Panc1 (cell line): ENCODE data around the gene CNOT1. TPM values are rescaled to one million over a fixed set of nuclear protein-coding genes. Genes with fewer than 3 reads are reported as not detected.

ENCODE experiments used
- ATAC-seq: fragments of 200-7000 bp; cut with Tn5 transposase; 2 replicates; pipeline ENCODE4 v1.9.1; 2020; ENCODE audit warnings: mild to moderate bottlenecking, moderate library complexity
- BruUV-seq: library from RNA; stranded (reverse); fragments of 400-500 nt; replicated peaks from 2 replicates; lab custom pipeline; 2021; lab: Mats Ljungman, UMichigan
- CTCF ChIA-PET: fragments of 300-600 bp; sonication (Branson Sonifier 250); formaldehyde crosslinking; loops from one replicate; lab custom pipeline; 2022; ENCODE audit warnings: antibody characterized with exemption; lab: Charles Lee
- POLR2A ChIA-PET: fragments of 300-600 bp; sonication (Branson Sonifier 250); formaldehyde crosslinking; loops from one replicate; lab custom pipeline; 2022; ENCODE audit warnings: antibody characterized with exemption; lab: Charles Lee
- DNase-seq: peaks from one replicate; pipeline ENCODE4 v3.0.0-alpha.2; 2010; ENCODE audit warnings: low read depth, low spot score
- H3K27ac ChIP-seq: 2 replicates; pipeline ENCODE4 v1.5.1; 2011; ENCODE audit warnings: mild to moderate bottlenecking, low read length, inconsistent platforms
- H3K27me3 ChIP-seq: fragments of 200-500 bp; sonication (Bioruptor generic); 2 replicates; pipeline ENCODE4 v1.6.0; 2014; ENCODE audit warnings: low read length, inconsistent platforms; ENCODE audit not compliant: control insufficient read depth, insufficient read depth
- H3K36me3 ChIP-seq: fragments of 200-500 bp; sonication (Bioruptor generic); 2 replicates; pipeline ENCODE4 v1.5.1; 2014; ENCODE audit warnings: inconsistent platforms, mild to moderate bottlenecking, low read length, moderate library complexity; ENCODE audit not compliant: control insufficient read depth, insufficient read depth
- H3K4me1 ChIP-seq: 2 replicates; pipeline ENCODE4 v1.5.1; 2011; ENCODE audit warnings: inconsistent platforms, mild to moderate bottlenecking, low read length, moderate library complexity; ENCODE audit not compliant: control insufficient read depth, insufficient read depth
- H3K4me3 ChIP-seq, 2 experiments: 2 replicates each; pipeline ENCODE4 v1.5.1; 2011 to 2012; ENCODE audit warnings: low read depth in 2 of 2, low read length in 2 of 2, mild to moderate bottlenecking in 2 of 2, inconsistent platforms in 1 of 2, moderate library complexity in 1 of 2
- H3K9me3 ChIP-seq: fragments of 200-500 bp; sonication (Bioruptor generic); 2 replicates; pipeline ENCODE4 v1.5.1; 2014; ENCODE audit warnings: low read depth, mild to moderate bottlenecking, inconsistent platforms, low read length, moderate library complexity; ENCODE audit not compliant: control insufficient read depth, insufficient read depth
- POLR2AphosphoS5 ChIP-seq: IDR thresholded peaks from 2 replicates; pipeline ENCODE4 v1.6.1; 2012; ENCODE audit warnings: mild to moderate bottlenecking, low read depth, low read length, moderate library complexity
- SIN3A ChIP-seq: IDR thresholded peaks from 2 replicates; pipeline ENCODE4 v1.6.1; 2012; ENCODE audit warnings: low read depth, mild to moderate bottlenecking, low read length, moderate library complexity, borderline replicate concordance; ENCODE audit not compliant: insufficient read depth
- TCF7L2 ChIP-seq: IDR thresholded peaks from 2 replicates; pipeline ENCODE4 v1.6.1; 2011; ENCODE audit warnings: mild to moderate bottlenecking, low read depth, low read length, inconsistent platforms
- in situ Hi-C: cut with HindIII; loops from 2 replicates; pipeline ENCODE4 v1.10.0; 2016; ENCODE audit warnings: low sequenced_read_pairs, low pct_unique_long_range_greater_than_20kb
- intact Hi-C: fragments of 100-400 bp; cut with micrococcal nuclease; formaldehyde crosslinking; loops from one replicate; pipeline ENCODE4 v1.10.0; 2022; ENCODE audit not compliant: unreplicated experiment
- total RNA-seq: library from RNA; stranded (reverse); gene quantifications from one replicate; pipeline ENCODE4 v1.2.1, GENCODE V29; 2021; ENCODE audit not compliant: unreplicated experiment
- TF ChIP-seq, protein P1 (sequence below), 2 experiments: IDR thresholded peaks; 2 replicates each; pipeline ENCODE4 v1.6.1; 2011 to 2012; ENCODE audit warnings: low read depth in 2 of 2, control low read depth in 1 of 2, low read length in 1 of 2, mild to moderate bottlenecking in 1 of 2, moderate library complexity in 1 of 2; ENCODE audit not compliant: insufficient read depth in 1 of 2
- TF ChIP-seq, protein P2 (sequence below): fragments of 450-650 bp; IDR thresholded peaks from 2 replicates; pipeline ENCODE4 v1.5.1; 2017; ENCODE audit warnings: mild to moderate bottlenecking

Gene CNOT1
- total RNA-seq, 1 experiment from 2014 or later: 170 TPM

DNA sequence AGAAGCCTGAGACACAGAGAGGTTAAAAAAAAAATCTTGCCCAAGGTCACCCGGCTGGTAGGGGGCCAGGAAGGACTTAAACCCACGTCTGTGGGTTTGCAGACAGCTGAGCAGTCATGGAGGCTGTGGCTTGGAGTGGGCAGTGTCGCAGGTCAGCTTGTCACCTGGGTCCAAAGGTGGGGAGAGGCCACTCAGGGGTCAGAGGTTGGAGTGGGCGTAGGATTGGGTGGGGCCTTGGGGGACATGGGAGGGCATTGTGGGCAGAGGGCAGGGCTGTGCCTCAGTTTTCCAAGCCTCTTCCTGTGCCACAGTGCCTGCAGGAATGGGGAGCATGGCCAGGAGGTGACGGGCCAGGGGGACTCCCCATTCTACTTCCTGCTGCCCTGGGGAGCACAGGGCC lies 131.7 kb downstream of the CNOT1 start:
- no TSS peak for BruUV-seq
- no peak for ATAC-seq
- CTCF ChIA-PET: no interaction called here

DNA sequence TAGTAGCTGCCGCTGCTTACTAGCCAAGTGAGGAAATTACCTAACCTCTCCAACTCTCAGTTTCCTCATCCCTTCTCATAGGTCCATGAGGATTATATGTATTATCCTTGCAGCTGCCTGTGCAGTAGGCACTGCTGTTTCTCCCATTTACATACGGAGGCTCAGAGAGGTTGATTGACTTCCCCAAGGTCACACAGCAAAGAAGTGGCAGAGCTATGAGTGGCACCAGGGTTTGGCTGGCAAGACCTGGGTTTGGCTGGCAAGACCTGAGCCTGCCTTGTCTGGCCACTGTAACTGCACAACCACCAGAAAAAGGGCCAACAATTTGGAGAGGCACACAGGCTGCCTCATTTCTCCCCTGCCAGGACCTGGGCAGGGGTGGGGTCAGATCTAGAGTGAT lies 132.2 kb downstream of the CNOT1 start:
- H3K27ac ChIP-seq: no peak overlapping the region
- H3K9me3 ChIP-seq: no peaks in the 10 kb centered on the region
- H3K4me1 ChIP-seq: no peaks in the 10 kb centered on the region
- no peaks in the 10 kb centered on the region for H3K27me3 ChIP-seq
- TF ChIP-seq TCF7L2 (no peak), SIN3A (no peak), POLR2AphosphoS5 (no peak)
- TF ChIP-seq, protein P1, sequence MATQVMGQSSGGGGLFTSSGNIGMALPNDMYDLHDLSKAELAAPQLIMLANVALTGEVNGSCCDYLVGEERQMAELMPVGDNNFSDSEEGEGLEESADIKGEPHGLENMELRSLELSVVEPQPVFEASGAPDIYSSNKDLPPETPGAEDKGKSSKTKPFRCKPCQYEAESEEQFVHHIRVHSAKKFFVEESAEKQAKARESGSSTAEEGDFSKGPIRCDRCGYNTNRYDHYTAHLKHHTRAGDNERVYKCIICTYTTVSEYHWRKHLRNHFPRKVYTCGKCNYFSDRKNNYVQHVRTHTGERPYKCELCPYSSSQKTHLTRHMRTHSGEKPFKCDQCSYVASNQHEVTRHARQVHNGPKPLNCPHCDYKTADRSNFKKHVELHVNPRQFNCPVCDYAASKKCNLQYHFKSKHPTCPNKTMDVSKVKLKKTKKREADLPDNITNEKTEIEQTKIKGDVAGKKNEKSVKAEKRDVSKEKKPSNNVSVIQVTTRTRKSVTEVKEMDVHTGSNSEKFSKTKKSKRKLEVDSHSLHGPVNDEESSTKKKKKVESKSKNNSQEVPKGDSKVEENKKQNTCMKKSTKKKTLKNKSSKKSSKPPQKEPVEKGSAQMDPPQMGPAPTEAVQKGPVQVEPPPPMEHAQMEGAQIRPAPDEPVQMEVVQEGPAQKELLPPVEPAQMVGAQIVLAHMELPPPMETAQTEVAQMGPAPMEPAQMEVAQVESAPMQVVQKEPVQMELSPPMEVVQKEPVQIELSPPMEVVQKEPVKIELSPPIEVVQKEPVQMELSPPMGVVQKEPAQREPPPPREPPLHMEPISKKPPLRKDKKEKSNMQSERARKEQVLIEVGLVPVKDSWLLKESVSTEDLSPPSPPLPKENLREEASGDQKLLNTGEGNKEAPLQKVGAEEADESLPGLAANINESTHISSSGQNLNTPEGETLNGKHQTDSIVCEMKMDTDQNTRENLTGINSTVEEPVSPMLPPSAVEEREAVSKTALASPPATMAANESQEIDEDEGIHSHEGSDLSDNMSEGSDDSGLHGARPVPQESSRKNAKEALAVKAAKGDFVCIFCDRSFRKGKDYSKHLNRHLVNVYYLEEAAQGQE (IDR thresholded peaks at IDR 0.05; ENCODE audit: insufficient read depth in 1 of 2, low read depth in 2 of 2, low read length in 1 of 2): no peak
- TF ChIP-seq, protein P2, sequence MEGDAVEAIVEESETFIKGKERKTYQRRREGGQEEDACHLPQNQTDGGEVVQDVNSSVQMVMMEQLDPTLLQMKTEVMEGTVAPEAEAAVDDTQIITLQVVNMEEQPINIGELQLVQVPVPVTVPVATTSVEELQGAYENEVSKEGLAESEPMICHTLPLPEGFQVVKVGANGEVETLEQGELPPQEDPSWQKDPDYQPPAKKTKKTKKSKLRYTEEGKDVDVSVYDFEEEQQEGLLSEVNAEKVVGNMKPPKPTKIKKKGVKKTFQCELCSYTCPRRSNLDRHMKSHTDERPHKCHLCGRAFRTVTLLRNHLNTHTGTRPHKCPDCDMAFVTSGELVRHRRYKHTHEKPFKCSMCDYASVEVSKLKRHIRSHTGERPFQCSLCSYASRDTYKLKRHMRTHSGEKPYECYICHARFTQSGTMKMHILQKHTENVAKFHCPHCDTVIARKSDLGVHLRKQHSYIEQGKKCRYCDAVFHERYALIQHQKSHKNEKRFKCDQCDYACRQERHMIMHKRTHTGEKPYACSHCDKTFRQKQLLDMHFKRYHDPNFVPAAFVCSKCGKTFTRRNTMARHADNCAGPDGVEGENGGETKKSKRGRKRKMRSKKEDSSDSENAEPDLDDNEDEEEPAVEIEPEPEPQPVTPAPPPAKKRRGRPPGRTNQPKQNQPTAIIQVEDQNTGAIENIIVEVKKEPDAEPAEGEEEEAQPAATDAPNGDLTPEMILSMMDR: no peak
- BruUV-seq: no TSS peak
- intact Hi-C loops (no loop called here), in situ Hi-C loops (no loop called here)
- H3K4me3 ChIP-seq: no peak overlapping the region
- DNase-seq (no peak), ATAC-seq (no peak)
- ChIA-PET CTCF (no interaction called here), POLR2A (no interaction called here)
- no peaks in the 10 kb centered on the region for H3K36me3 ChIP-seq

More for the DNA sequence above, 131.7 kb downstream of the CNOT1 start:
- Histone ChIP-seq H3K4me1 (no peaks in the 10 kb centered on the region), H3K36me3 (no peaks in the 10 kb centered on the region), H3K4me3 (no peak overlapping the region), H3K9me3 (no peaks in the 10 kb centered on the region), H3K27ac (no peak overlapping the region), H3K27me3 (no peaks in the 10 kb centered on the region)
- intact Hi-C loops (no loop called here), in situ Hi-C loops (no loop called here)
- TF ChIP-seq POLR2AphosphoS5 (no peak), SIN3A (no peak), TCF7L2 (no peak)
- TF ChIP-seq, protein P1 (IDR thresholded peaks at IDR 0.05; ENCODE audit: insufficient read depth in 1 of 2, low read depth in 2 of 2, low read length in 1 of 2): no peak
- TF ChIP-seq, protein P2: no peak
- DNase-seq: no peak
- POLR2A ChIA-PET: no interaction called here
